GM18870 (cell line): Measurements from ENCODE around the gene WDFY4.

Experiments
- ATAC-seq: cut with Tn5 transposase; IDR thresholded peaks from one replicate; pipeline ENCODE4 v1.9.1; 2021; ENCODE audit warnings: moderate library complexity; ENCODE audit not compliant: unreplicated experiment

WDFY4 gene

GRCh38 chr10:48655411-48656240, 29.0 kb upstream of the WDFY4 start:
- no peak for ATAC-seq

GRCh38 chr10:48656241-48656913, 28.3 kb upstream of the WDFY4 start:
- peak; percentile 62 for ATAC-seq

- no peak for ATAC-seq
Observed at GRCh38 chr10:48656914-48657305, 27.8 kb upstream of the WDFY4 start.

GRCh38 chr10:48657416-48657815, 27.3 kb upstream of the WDFY4 start:
- no peak for ATAC-seq

- ATAC-seq: no peak
Observed at GRCh38 chr10:48658243-48658974, 26.3 kb upstream of the WDFY4 start.

- no peak for ATAC-seq
Observed at GRCh38 chr10:48658975-48659269, 25.8 kb upstream of the WDFY4 start.

GRCh38 chr10:48659790-48660189, 24.9 kb upstream of the WDFY4 start:
- no peak for ATAC-seq

GRCh38 chr10:48661441-48661840, 23.2 kb upstream of the WDFY4 start:
- ATAC-seq: no peak

GRCh38 chr10:48667960-48668590, 16.6 kb upstream of the WDFY4 start:
- ATAC-seq: no peak

GRCh38 chr10:48670978-48671913, 13.4 kb upstream of the WDFY4 start:
- ATAC-seq: peak; percentile 36

- peak; percentile 21 for ATAC-seq
Observed at GRCh38 chr10:48671914-48672595, 12.6 kb upstream of the WDFY4 start.

- ATAC-seq: peak; percentile 20
Observed at GRCh38 chr10:48672596-48673265, 11.9 kb upstream of the WDFY4 start.

GRCh38 chr10:48677625-48678024, 7.0 kb upstream of the WDFY4 start:
- no peak for ATAC-seq

GRCh38 chr10:48678041-48678440, 6.6 kb upstream of the WDFY4 start:
- ATAC-seq: no peak

GRCh38 chr10:48681740-48682139, 2.9 kb upstream of the WDFY4 start:
- no peak for ATAC-seq

GRCh38 chr10:48682265-48682664, 2.4 kb upstream of the WDFY4 start:
- no peak for ATAC-seq

GRCh38 chr10:48683424-48683823, 1.2 kb upstream of the WDFY4 start:
- no peak for ATAC-seq

GRCh38 chr10:48683868-48684267, 805 bp upstream of the WDFY4 start:
- no peak for ATAC-seq

GRCh38 chr10:48684463-48684791, 246 bp upstream of the WDFY4 start:
- no peak for ATAC-seq
